HTR-8/SVneo (cell line): Measurements from ENCODE around the gene CYB5B.
A peak's percentile ranks its signal among the peaks of the same experiment; 100 is the strongest.
"Not testable (repeated sequence)": the region's sequence is repeated elsewhere in the genome, so short reads cannot be mapped to it uniquely, and the experiment has no call there.

ENCODE experiments used
- DNase-seq: peaks from one replicate; pipeline ENCODE4 v3.0.0; 2011; ENCODE audit warnings: low spot score, mixed read lengths; ENCODE audit not compliant: insufficient read length
- FAIRE-seq: peaks from 2 replicates; lab custom pipeline; 2011; peaks lifted over from hg19 to GRCh38; lab: Jason Lieb, UNC

The CYB5B gene

GRCh38 chr16:69441030-69441429 is 16.6 kb downstream of the CYB5B start:
- not testable (repeated sequence) for FAIRE-seq, DNase-seq

- DNase-seq: no peak
- FAIRE-seq: no peak
These were observed 19.7 kb downstream of the CYB5B start for GRCh38 chr16:69443927-69444631.

GRCh38 chr16:69444873-69445517 is 20.6 kb downstream of the CYB5B start:
- DNase-seq (no peak), FAIRE-seq (no peak)

GRCh38 chr16:69448470-69449193 is 24.2 kb downstream of the CYB5B start:
- FAIRE-seq (peak; percentile 33), DNase-seq (no peak)

- no peak for DNase-seq
- FAIRE-seq: no peak
These were observed 26.7 kb downstream of the CYB5B start for GRCh38 chr16:69451166-69451565.

- FAIRE-seq (no peak), DNase-seq (no peak)
These were observed 29.5 kb downstream of the CYB5B start for GRCh38 chr16:69453936-69454335.

GRCh38 chr16:69463876-69464275 is 39.5 kb downstream of the CYB5B start:
- DNase-seq: no peak
- no peak for FAIRE-seq

GRCh38 chr16:69465083-69465721 is 40.8 kb downstream of the CYB5B start:
- FAIRE-seq: peak; percentile 92
- no peak for DNase-seq

GRCh38 chr16:69465881-69466280 is 41.5 kb downstream of the CYB5B start:
- DNase-seq (no peak), FAIRE-seq (peak; percentile 4)

GRCh38 chr16:69466547-69466946 is 42.1 kb downstream of the CYB5B start:
- no peak for DNase-seq
- peak; percentile 40 for FAIRE-seq

- DNase-seq: no peak
- peak; percentile 31 for FAIRE-seq
These were observed 42.7 kb downstream of the CYB5B start for GRCh38 chr16:69467080-69467479.

GRCh38 chr16:69467531-69468204 is 43.2 kb downstream of the CYB5B start:
- DNase-seq (no peak), FAIRE-seq (no peak)

GRCh38 chr16:69469807-69470561 is 45.6 kb downstream of the CYB5B start:
- FAIRE-seq (no peak), DNase-seq (no peak)

GRCh38 chr16:69471121-69471520 is 46.7 kb downstream of the CYB5B start:
- FAIRE-seq: no peak

GRCh38 chr16:69474408-69474807 is 50.0 kb downstream of the CYB5B start:
- FAIRE-seq: no peak
- no peak for DNase-seq

More at GRCh38 chr16:69471121-69471520, 46.7 kb downstream of the CYB5B start:
- no peak for DNase-seq

GRCh38 chr16:69476920-69477443 is 52.6 kb downstream of the CYB5B start:
- DNase-seq (peak; percentile 80), FAIRE-seq (peak; percentile 4)

- FAIRE-seq (no peak), DNase-seq (no peak)
These were observed 53.1 kb downstream of the CYB5B start for GRCh38 chr16:69477546-69477945.

GRCh38 chr16:69478685-69479084 is 54.3 kb downstream of the CYB5B start:
- DNase-seq (no peak), FAIRE-seq (no peak)

- no peak for FAIRE-seq
- DNase-seq: no peak
These were observed 55.4 kb downstream of the CYB5B start for GRCh38 chr16:69479775-69480174.
